ENCODE measurements around the gene LEMD3.
A peak's percentile ranks its signal among the peaks of the same experiment; 100 is the strongest.

Gene LEMD3

GRCh38 chr12:65170209-65170881, 962 bp downstream of the LEMD3 start:
- peak; percentile 52 for DNase-seq

- DNase-seq: no peak
These were observed 1.7 kb downstream of the LEMD3 start for GRCh38 chr12:65171073-65171472.

GRCh38 chr12:65171870-65172269, 2.5 kb downstream of the LEMD3 start:
- DNase-seq: no peak

GRCh38 chr12:65175385-65175784, 6.0 kb downstream of the LEMD3 start:
- DNase-seq: no peak

GRCh38 chr12:65182012-65182739, 12.8 kb downstream of the LEMD3 start:
- DNase-seq: no peak

- no peak for DNase-seq
These were observed 14.9 kb downstream of the LEMD3 start for GRCh38 chr12:65184176-65184857.

- no peak for DNase-seq
These were observed 15.5 kb downstream of the LEMD3 start for GRCh38 chr12:65184858-65185229.

- DNase-seq: no peak
These were observed 18.3 kb downstream of the LEMD3 start for GRCh38 chr12:65187665-65188064.

GRCh38 chr12:65188179-65188701, 18.9 kb downstream of the LEMD3 start:
- DNase-seq: no peak

GRCh38 chr12:65189028-65189718, 19.8 kb downstream of the LEMD3 start:
- DNase-seq: no peak

GRCh38 chr12:65192963-65193516, 23.7 kb downstream of the LEMD3 start:
- DNase-seq: no peak

GRCh38 chr12:65194949-65195348, 25.6 kb downstream of the LEMD3 start:
- no peak for DNase-seq

GRCh38 chr12:65195387-65196055, 26.1 kb downstream of the LEMD3 start:
- DNase-seq: no peak

- DNase-seq: no peak
These were observed 27.6 kb downstream of the LEMD3 start for GRCh38 chr12:65196762-65197567.

- no peak for DNase-seq
These were observed 30.2 kb downstream of the LEMD3 start for GRCh38 chr12:65199604-65200003.

- no peak for DNase-seq
These were observed 30.8 kb downstream of the LEMD3 start for GRCh38 chr12:65200007-65200665.

- no peak for DNase-seq
These were observed 34.0 kb downstream of the LEMD3 start for GRCh38 chr12:65203376-65203775.

- no peak for DNase-seq
These were observed 35.6 kb downstream of the LEMD3 start for GRCh38 chr12:65204886-65205525.

- no peak for DNase-seq
These were observed 36.5 kb downstream of the LEMD3 start for GRCh38 chr12:65205886-65206285.

GRCh38 chr12:65208125-65208524, 38.7 kb downstream of the LEMD3 start:
- no peak for DNase-seq
